ENCODE measurements around the gene VPS13D. TPM values are rescaled to one million over a fixed set of nuclear protein-coding genes. Genes with fewer than 3 reads are reported as not detected.

Gene VPS13D
- total RNA-seq, 2 donors from 2014 or later: 54.0 to 63.3 TPM

DNA sequence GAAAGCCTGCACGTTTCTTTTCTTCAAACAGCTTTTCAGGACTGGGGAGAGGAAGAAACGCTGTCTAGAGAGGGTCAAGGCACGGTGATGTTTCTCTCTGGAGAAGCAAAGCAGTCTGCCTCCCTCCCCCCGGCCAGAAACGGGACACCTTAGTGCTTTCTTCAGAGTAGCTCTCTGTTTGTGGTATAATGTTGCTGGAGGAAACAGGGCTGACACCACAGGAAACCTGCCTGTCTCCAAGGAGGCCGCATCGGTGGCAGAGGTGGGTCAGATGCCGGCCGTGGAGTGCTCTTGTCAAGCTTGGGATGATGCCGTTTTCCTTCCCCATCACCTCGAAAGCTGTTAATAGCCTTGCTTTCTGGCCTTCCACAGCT is 248.8 kb downstream of the VPS13D start:
- ATAC-seq (no peak), DNase-seq (no peak)
- WGBS, 2 donors: 36 to 42% methylated on average over 11 of the region's 11 CpGs
- no peaks in the 10 kb centered on the region for H3K27me3 ChIP-seq
- H3K4me1 ChIP-seq: peaks cover 80% of the 10 kb centered on the region
- no peak overlapping the region for H3K4me3 ChIP-seq
- peak overlapping the region; percentile 58 to 79 (median 68) for H3K27ac ChIP-seq
- no peaks in the 10 kb centered on the region for H3K9me3 ChIP-seq
- TF ChIP-seq, protein P1, sequence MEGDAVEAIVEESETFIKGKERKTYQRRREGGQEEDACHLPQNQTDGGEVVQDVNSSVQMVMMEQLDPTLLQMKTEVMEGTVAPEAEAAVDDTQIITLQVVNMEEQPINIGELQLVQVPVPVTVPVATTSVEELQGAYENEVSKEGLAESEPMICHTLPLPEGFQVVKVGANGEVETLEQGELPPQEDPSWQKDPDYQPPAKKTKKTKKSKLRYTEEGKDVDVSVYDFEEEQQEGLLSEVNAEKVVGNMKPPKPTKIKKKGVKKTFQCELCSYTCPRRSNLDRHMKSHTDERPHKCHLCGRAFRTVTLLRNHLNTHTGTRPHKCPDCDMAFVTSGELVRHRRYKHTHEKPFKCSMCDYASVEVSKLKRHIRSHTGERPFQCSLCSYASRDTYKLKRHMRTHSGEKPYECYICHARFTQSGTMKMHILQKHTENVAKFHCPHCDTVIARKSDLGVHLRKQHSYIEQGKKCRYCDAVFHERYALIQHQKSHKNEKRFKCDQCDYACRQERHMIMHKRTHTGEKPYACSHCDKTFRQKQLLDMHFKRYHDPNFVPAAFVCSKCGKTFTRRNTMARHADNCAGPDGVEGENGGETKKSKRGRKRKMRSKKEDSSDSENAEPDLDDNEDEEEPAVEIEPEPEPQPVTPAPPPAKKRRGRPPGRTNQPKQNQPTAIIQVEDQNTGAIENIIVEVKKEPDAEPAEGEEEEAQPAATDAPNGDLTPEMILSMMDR (IDR thresholded peaks at IDR 0.05): no peak
- no peak for TF ChIP-seq POLR2A (IDR thresholded peaks at IDR 0.05)
- intact Hi-C loops (cut with DNase I): no loop called here
- H3K36me3 ChIP-seq (replicated peaks in 1 of 2; ENCODE audit: insufficient read depth in 1 of 2, low read depth in 2 of 2): no peaks in the 10 kb centered on the region

DNA sequence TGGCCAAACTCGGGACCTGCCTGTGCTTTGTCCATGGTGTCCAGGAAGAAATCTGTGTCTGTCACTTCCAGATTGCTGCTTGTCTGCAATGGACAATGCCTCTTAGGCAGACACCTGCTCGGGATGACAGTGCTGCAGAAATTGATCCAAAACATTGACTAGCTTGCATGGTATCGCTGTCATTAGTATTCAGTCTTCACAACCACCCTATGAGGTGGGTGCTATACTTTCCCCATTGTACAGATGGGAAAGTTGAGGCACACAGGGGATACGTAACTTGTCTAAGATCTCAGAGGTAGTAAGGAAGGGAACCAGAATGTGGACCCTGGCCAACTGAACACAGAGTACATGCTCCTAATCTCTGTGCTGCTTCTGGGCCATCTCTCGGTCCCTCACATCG is 249.5 kb downstream of the VPS13D start:
- ATAC-seq (no peak), DNase-seq (no peak)
- TF ChIP-seq, protein P1 (IDR thresholded peaks at IDR 0.05): no peak
- no peak for TF ChIP-seq POLR2A (IDR thresholded peaks at IDR 0.05)
- intact Hi-C loops (cut with DNase I): no loop called here
- no peak overlapping the region for H3K4me3 ChIP-seq
- WGBS, 2 donors: 88 to 90% methylated on average over 6 of the region's 6 CpGs
- H3K27me3 ChIP-seq: no peaks in the 10 kb centered on the region
- peaks cover 76% of the 10 kb centered on the region for H3K4me1 ChIP-seq
- no peaks in the 10 kb centered on the region for H3K36me3 ChIP-seq (replicated peaks in 1 of 2; ENCODE audit: insufficient read depth in 1 of 2, low read depth in 2 of 2)
- no peaks in the 10 kb centered on the region for H3K9me3 ChIP-seq
- peak overlapping the region in 2 of 4 donors; percentile 78 to 79 for H3K27ac ChIP-seq

DNA sequence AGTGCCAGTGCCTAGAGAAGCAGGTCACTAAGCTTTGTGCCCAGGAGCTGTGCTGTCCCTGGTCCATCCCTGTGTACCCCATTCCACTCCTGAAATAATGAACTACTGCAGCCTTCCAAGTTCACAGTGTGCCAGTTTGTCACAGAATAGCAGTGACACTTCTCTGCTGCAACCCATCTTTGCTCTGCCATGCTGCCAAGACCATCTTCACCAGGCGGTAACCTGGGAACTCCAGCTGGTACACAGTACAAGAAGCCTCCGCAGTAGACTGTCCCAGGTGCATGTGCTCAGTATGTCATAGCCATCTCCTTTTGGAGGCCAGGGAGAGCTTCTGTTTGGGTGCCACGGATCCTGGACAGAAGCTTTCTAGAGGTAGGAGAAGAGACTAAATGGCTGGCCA is 250.2 kb downstream of the VPS13D start:
- peaks cover 76% of the 10 kb centered on the region for H3K4me1 ChIP-seq
- no peak overlapping the region for H3K4me3 ChIP-seq
- DNase-seq: no peak
- H3K27ac ChIP-seq: no peak overlapping the region
- H3K36me3 ChIP-seq (replicated peaks in 1 of 2; ENCODE audit: insufficient read depth in 1 of 2, low read depth in 2 of 2): no peaks in the 10 kb centered on the region
- ATAC-seq: no peak
- TF ChIP-seq POLR2A (IDR thresholded peaks at IDR 0.05): no peak
- TF ChIP-seq, protein P1 (IDR thresholded peaks at IDR 0.05): no peak
- no peaks in the 10 kb centered on the region for H3K9me3 ChIP-seq
- H3K27me3 ChIP-seq: no peaks in the 10 kb centered on the region
- 98 to 100% methylated on average over 3 of the region's 3 CpGs for WGBS, 2 donors
- intact Hi-C loops (cut with DNase I): no loop called here

DNA sequence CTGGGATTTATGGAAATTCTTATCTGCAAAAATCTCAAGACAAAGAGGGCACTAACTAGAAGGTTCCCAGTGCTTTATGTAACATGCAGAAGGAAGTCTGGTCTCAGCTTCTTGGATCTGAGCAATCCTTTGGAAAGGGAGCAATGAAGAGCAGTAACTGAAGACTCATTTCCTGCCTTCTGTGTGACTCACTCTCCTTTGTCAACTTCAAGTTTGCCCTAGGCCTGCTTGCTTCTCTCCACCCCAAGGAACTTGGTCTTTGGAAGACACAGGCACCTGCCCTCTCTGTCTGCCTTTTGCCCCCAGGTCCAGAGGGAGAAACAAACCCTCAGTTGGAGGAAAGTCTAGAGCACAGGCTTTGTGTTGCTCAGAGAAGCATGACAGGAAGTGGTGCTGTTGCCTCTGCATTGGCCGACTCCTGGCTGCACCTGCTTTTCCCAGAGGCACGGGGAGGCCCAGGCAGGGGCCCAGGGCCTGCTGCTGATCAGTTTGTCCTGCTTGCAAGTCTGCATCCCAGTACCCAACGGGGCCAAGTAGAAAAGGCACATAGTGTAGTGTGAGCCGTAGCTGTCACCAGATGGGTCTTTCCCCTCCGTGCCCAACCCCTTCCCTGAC is 251.0 kb downstream of the VPS13D start:
- intact Hi-C loops (cut with DNase I): no loop called here
- ATAC-seq (no peak), DNase-seq (peak in 2 of 4 donors; percentile 29 to 46)
- no peaks in the 10 kb centered on the region for H3K36me3 ChIP-seq (replicated peaks in 1 of 2; ENCODE audit: insufficient read depth in 1 of 2, low read depth in 2 of 2)
- WGBS, 2 donors: 56 to 57% methylated on average over 5 of the region's 5 CpGs
- peaks cover 76% of the 10 kb centered on the region for H3K4me1 ChIP-seq
- H3K4me3 ChIP-seq: no peak overlapping the region
- H3K27ac ChIP-seq: peak overlapping the region in 2 of 4 donors; percentile 49 to 61
- no peaks in the 10 kb centered on the region for H3K9me3 ChIP-seq
- H3K27me3 ChIP-seq: no peaks in the 10 kb centered on the region
- no peak for TF ChIP-seq POLR2A (IDR thresholded peaks at IDR 0.05)
- TF ChIP-seq, protein P1 (IDR thresholded peaks at IDR 0.05): no peak

- Histone ChIP-seq H3K4me3 (no peak overlapping the region), H3K4me1 (peaks cover 76% of the 10 kb centered on the region), H3K9me3 (no peaks in the 10 kb centered on the region), H3K27me3 (no peaks in the 10 kb centered on the region), H3K27ac (no peak overlapping the region), H3K36me3 (replicated peaks in 1 of 2; ENCODE audit: insufficient read depth in 1 of 2, low read depth in 2 of 2) (no peaks in the 10 kb centered on the region)
- DNase-seq: no peak
- no peak for ATAC-seq
- intact Hi-C loops (cut with DNase I): no loop called here
- TF ChIP-seq, protein P1 (IDR thresholded peaks at IDR 0.05): no peak
- no peak for TF ChIP-seq POLR2A (IDR thresholded peaks at IDR 0.05)
- WGBS, 2 donors: 89 to 91% methylated on average over 5 to 6 of the region's 6 CpGs
Observed at GRCh38 chr1:12481928-12482327, 252.1 kb downstream of the VPS13D start.

Data from body of pancreas (tissue), 4 donors.